Activated CD4-positive, alpha-beta memory T cell treated with anti-CD3 and anti-CD28 coated beads, Interleukin-2, amount 10 ng/mL, durations not matched to agents 7 days and 5 days (primary cell): ENCODE data around the gene SYN1. TPM values are rescaled to one million over a fixed set of nuclear protein-coding genes. Genes with fewer than 3 reads are reported as not detected.
A peak's percentile ranks its signal among the peaks of the same experiment; 100 is the strongest.
"Not testable (repeated sequence)": the region's sequence is repeated elsewhere in the genome, so short reads cannot be mapped to it uniquely, and the experiment has no call there.

Experiments
- CTCF ChIA-PET: fragments of 350-600 bp; sonication (Branson Sonifier 250); formaldehyde crosslinking; loops from one replicate; lab custom pipeline; 2021; ENCODE audit warnings: antibody characterized with exemption, inconsistent platforms; lab: Charles Lee
- POLR2A ChIA-PET: fragments of 350-600 bp; sonication (Branson Sonifier 250); formaldehyde crosslinking; loops from one replicate; lab custom pipeline; 2021; ENCODE audit warnings: antibody characterized with exemption; lab: Charles Lee
- DNase-seq: peaks from one replicate; pipeline ENCODE4 v3.0.0-alpha.2; 2020
- H3K27ac Mint-ChIP-seq: one replicate; pipeline ENCODE4 v1.8.0; 2021; ENCODE audit warnings: mild to moderate bottlenecking, mixed read lengths
- H3K27me3 Mint-ChIP-seq: one replicate; pipeline ENCODE4 v1.8.0; 2021; ENCODE audit warnings: mixed read lengths
- H3K36me3 Mint-ChIP-seq: one replicate; pipeline ENCODE4 v1.8.0; 2021; ENCODE audit warnings: low read depth, mixed read lengths
- H3K4me1 Mint-ChIP-seq: one replicate; pipeline ENCODE4 v1.8.0; 2021; ENCODE audit warnings: mixed read lengths
- H3K4me3 Mint-ChIP-seq: one replicate; pipeline ENCODE4 v1.8.0; 2021; ENCODE audit warnings: mild to moderate bottlenecking, mixed read lengths
- H3K9me3 Mint-ChIP-seq: one replicate; pipeline ENCODE4 v1.8.0; 2021; ENCODE audit warnings: mixed read lengths
- total RNA-seq, 2 experiments: library from RNA; stranded (reverse); gene quantifications; one replicate each; pipeline ENCODE4 v1.2.3, GENCODE V29; 2021

The SYN1 gene
- total RNA-seq, 2 experiments from 2014 or later = 0.18 to 0.40 TPM

GRCh38 chrX:47610511-47610910, 9.1 kb downstream of the SYN1 start:
- no peak for DNase-seq
- ChIA-PET CTCF (no interaction called here), POLR2A (no interaction called here)
- Mint-ChIP-seq H3K27me3 (peaks cover 2% of the 10 kb centered on the region), H3K9me3 (no peaks in the 10 kb centered on the region), H3K27ac (no peak overlapping the region), H3K4me1 (no peaks in the 10 kb centered on the region), H3K4me3 (no peak overlapping the region), H3K36me3 (no peaks in the 10 kb centered on the region)

- no peaks in the 10 kb centered on the region for H3K9me3 Mint-ChIP-seq
- no peaks in the 10 kb centered on the region for H3K4me1 Mint-ChIP-seq
- DNase-seq = no peak
- H3K36me3 Mint-ChIP-seq = no peaks in the 10 kb centered on the region
- no peak overlapping the region for H3K27ac Mint-ChIP-seq
- peaks cover 4% of the 10 kb centered on the region for H3K27me3 Mint-ChIP-seq
- H3K4me3 Mint-ChIP-seq = no peak overlapping the region
- CTCF ChIA-PET = no interaction called here
- POLR2A ChIA-PET = no interaction called here
These were observed 11.4 kb downstream of the SYN1 start for GRCh38 chrX:47608130-47608810.

- peaks cover 4% of the 10 kb centered on the region for H3K27me3 Mint-ChIP-seq
- no peak overlapping the region for H3K27ac Mint-ChIP-seq
- CTCF ChIA-PET = no interaction called here
- H3K4me1 Mint-ChIP-seq = no peaks in the 10 kb centered on the region
- H3K4me3 Mint-ChIP-seq = no peak overlapping the region
- no peaks in the 10 kb centered on the region for H3K9me3 Mint-ChIP-seq
- no peak for DNase-seq
- H3K36me3 Mint-ChIP-seq = no peaks in the 10 kb centered on the region
- POLR2A ChIA-PET = no interaction called here
These were observed 12.6 kb downstream of the SYN1 start for GRCh38 chrX:47607091-47607490.

- no peaks in the 10 kb centered on the region for H3K36me3 Mint-ChIP-seq
- ChIA-PET CTCF (no interaction called here), POLR2A (no interaction called here)
- peaks cover 6% of the 10 kb centered on the region for H3K27me3 Mint-ChIP-seq
- no peak overlapping the region for H3K27ac Mint-ChIP-seq
- no peak overlapping the region for H3K4me3 Mint-ChIP-seq
- no peaks in the 10 kb centered on the region for H3K4me1 Mint-ChIP-seq
- no peaks in the 10 kb centered on the region for H3K9me3 Mint-ChIP-seq
- no peak for DNase-seq
These were observed 14.6 kb downstream of the SYN1 start for GRCh38 chrX:47605024-47605423.

- H3K4me1 Mint-ChIP-seq, H3K4me3 Mint-ChIP-seq, POLR2A ChIA-PET, DNase-seq, H3K27ac Mint-ChIP-seq, H3K9me3 Mint-ChIP-seq, H3K27me3 Mint-ChIP-seq, H3K36me3 Mint-ChIP-seq, CTCF ChIA-PET: not testable (repeated sequence)
These were observed 16.5 kb downstream of the SYN1 start for GRCh38 chrX:47603125-47603524.

GRCh38 chrX:47597222-47597621, 22.4 kb downstream of the SYN1 start:
- ChIA-PET CTCF (interaction anchor here (1.0 kb wide), 1 partner anchor 46 kb away, joined by 8 read pairs; no protein-coding TSS in a partner anchor), POLR2A (interaction anchor here (0.8 to 1.3 kb wide), 2 partner anchors 15 to 23 kb away, joined by 3 to 4 read pairs; partner anchors contain the start of gene TIMP1)
- no peak for DNase-seq
- Mint-ChIP-seq H3K27me3 (peaks cover 4% of the 10 kb centered on the region), H3K4me3 (no peak overlapping the region), H3K4me1 (peaks cover 15% of the 10 kb centered on the region), H3K9me3 (peaks cover 9% of the 10 kb centered on the region), H3K36me3 (peaks cover 19% of the 10 kb centered on the region), H3K27ac (no peak overlapping the region)

- H3K9me3 Mint-ChIP-seq = peaks cover 9% of the 10 kb centered on the region
- DNase-seq = no peak
- no peak overlapping the region for H3K4me3 Mint-ChIP-seq
- H3K27me3 Mint-ChIP-seq = peaks cover 4% of the 10 kb centered on the region
- ChIA-PET POLR2A (interaction anchor here (1.5 kb wide), 1 partner anchor 40 kb away, joined by 4 read pairs; no protein-coding TSS in a partner anchor), CTCF (no interaction called here)
- H3K27ac Mint-ChIP-seq = peak overlapping the region; percentile 70
- H3K36me3 Mint-ChIP-seq = peaks cover 19% of the 10 kb centered on the region
- H3K4me1 Mint-ChIP-seq = peaks cover 15% of the 10 kb centered on the region
These were observed 23.4 kb downstream of the SYN1 start for GRCh38 chrX:47596256-47596655.

GRCh38 chrX:47595716-47596251, 23.9 kb downstream of the SYN1 start:
- peak overlapping the region; percentile 70 for H3K27ac Mint-ChIP-seq
- CTCF ChIA-PET = no interaction called here
- peaks cover 19% of the 10 kb centered on the region for H3K36me3 Mint-ChIP-seq
- POLR2A ChIA-PET = interaction anchor here (1.5 kb wide), 2 partner anchors 14 to 40 kb away, joined by 3 to 4 read pairs; partner anchors contain the start of gene TIMP1
- peaks cover 15% of the 10 kb centered on the region for H3K4me1 Mint-ChIP-seq
- DNase-seq = no peak
- H3K4me3 Mint-ChIP-seq = no peak overlapping the region
- peaks cover 9% of the 10 kb centered on the region for H3K9me3 Mint-ChIP-seq
- H3K27me3 Mint-ChIP-seq = peaks cover 2% of the 10 kb centered on the region

- H3K9me3 Mint-ChIP-seq = peaks cover 9% of the 10 kb centered on the region
- H3K4me1 Mint-ChIP-seq = peaks cover 15% of the 10 kb centered on the region
- DNase-seq = no peak
- no peak overlapping the region for H3K27ac Mint-ChIP-seq
- ChIA-PET CTCF (no interaction called here), POLR2A (no interaction called here)
- no peak overlapping the region for H3K4me3 Mint-ChIP-seq
- no peaks in the 10 kb centered on the region for H3K27me3 Mint-ChIP-seq
- H3K36me3 Mint-ChIP-seq = peaks cover 19% of the 10 kb centered on the region
These were observed 26.1 kb downstream of the SYN1 start for GRCh38 chrX:47593522-47593921.

GRCh38 chrX:47590984-47591383, 28.7 kb downstream of the SYN1 start:
- H3K9me3 Mint-ChIP-seq = peaks cover 2% of the 10 kb centered on the region
- H3K27me3 Mint-ChIP-seq = no peaks in the 10 kb centered on the region
- H3K4me1 Mint-ChIP-seq = peaks cover 8% of the 10 kb centered on the region
- H3K36me3 Mint-ChIP-seq = peaks cover 7% of the 10 kb centered on the region
- POLR2A ChIA-PET = no interaction called here
- no peak overlapping the region for H3K27ac Mint-ChIP-seq
- DNase-seq = no peak
- CTCF ChIA-PET = interaction anchor here (0.7 kb wide), 1 partner anchor 28 kb away, joined by 3 read pairs; no protein-coding TSS in a partner anchor
- H3K4me3 Mint-ChIP-seq = no peak overlapping the region

- Mint-ChIP-seq H3K4me3 (no peak overlapping the region), H3K36me3 (peaks cover 19% of the 10 kb centered on the region), H3K4me1 (peaks cover 15% of the 10 kb centered on the region), H3K27ac (no peak overlapping the region), H3K9me3 (no peaks in the 10 kb centered on the region), H3K27me3 (no peaks in the 10 kb centered on the region)
- DNase-seq = no peak
- CTCF ChIA-PET = no interaction called here
- POLR2A ChIA-PET = no interaction called here
These were observed 31.5 kb downstream of the SYN1 start for GRCh38 chrX:47587906-47588735.

- CTCF ChIA-PET = no interaction called here
- H3K9me3 Mint-ChIP-seq = no peaks in the 10 kb centered on the region
- peaks cover 19% of the 10 kb centered on the region for H3K36me3 Mint-ChIP-seq
- POLR2A ChIA-PET = no interaction called here
- DNase-seq = no peak
- H3K4me3 Mint-ChIP-seq = no peak overlapping the region
- H3K27ac Mint-ChIP-seq = no peak overlapping the region
- H3K4me1 Mint-ChIP-seq = peaks cover 18% of the 10 kb centered on the region
- H3K27me3 Mint-ChIP-seq = no peaks in the 10 kb centered on the region
These were observed 32.4 kb downstream of the SYN1 start for GRCh38 chrX:47587091-47587891.
